NB4 (cell line): ENCODE results near the gene CUEDC2.

ENCODE experiments used
- DNase-seq: peaks from one replicate; pipeline ENCODE4 v3.0.0; 2010; ENCODE audit warnings: low read depth
- H3K4me3 ChIP-seq: one replicate; pipeline ENCODE4 v1.5.1; 2011; ENCODE audit warnings: mild to moderate bottlenecking, low read depth, low read length, moderate library complexity
- MAX ChIP-seq: IDR thresholded peaks from 2 replicates; pipeline ENCODE4 v1.6.1; 2011; ENCODE audit warnings: low read depth, low read length
- MYC ChIP-seq: IDR thresholded peaks from 2 replicates; pipeline ENCODE4 v1.6.1; 2011; ENCODE audit warnings: low read depth, low read length
- POLR2A ChIP-seq: IDR thresholded peaks from 2 replicates; pipeline ENCODE4 v1.6.1; 2011; ENCODE audit warnings: mild to moderate bottlenecking; ENCODE audit not compliant: insufficient read length; ENCODE audit errors: extremely low read depth
- TF ChIP-seq, protein P1 (sequence below): IDR thresholded peaks from one replicate; pipeline ENCODE4 v1.5.1; 2012; ENCODE audit warnings: low read depth, low read length

CUEDC2 gene

GRCh38 chr10:102414749-102415148, 17.6 kb downstream of the CUEDC2 start:
- no peak overlapping the region for H3K4me3 ChIP-seq
- TF ChIP-seq, protein P1, sequence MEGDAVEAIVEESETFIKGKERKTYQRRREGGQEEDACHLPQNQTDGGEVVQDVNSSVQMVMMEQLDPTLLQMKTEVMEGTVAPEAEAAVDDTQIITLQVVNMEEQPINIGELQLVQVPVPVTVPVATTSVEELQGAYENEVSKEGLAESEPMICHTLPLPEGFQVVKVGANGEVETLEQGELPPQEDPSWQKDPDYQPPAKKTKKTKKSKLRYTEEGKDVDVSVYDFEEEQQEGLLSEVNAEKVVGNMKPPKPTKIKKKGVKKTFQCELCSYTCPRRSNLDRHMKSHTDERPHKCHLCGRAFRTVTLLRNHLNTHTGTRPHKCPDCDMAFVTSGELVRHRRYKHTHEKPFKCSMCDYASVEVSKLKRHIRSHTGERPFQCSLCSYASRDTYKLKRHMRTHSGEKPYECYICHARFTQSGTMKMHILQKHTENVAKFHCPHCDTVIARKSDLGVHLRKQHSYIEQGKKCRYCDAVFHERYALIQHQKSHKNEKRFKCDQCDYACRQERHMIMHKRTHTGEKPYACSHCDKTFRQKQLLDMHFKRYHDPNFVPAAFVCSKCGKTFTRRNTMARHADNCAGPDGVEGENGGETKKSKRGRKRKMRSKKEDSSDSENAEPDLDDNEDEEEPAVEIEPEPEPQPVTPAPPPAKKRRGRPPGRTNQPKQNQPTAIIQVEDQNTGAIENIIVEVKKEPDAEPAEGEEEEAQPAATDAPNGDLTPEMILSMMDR, result no peak
- no peak for TF ChIP-seq MYC
- no peak for TF ChIP-seq POLR2A
- TF ChIP-seq MAX, result no peak
- no peak for DNase-seq

- no peak overlapping the region for H3K4me3 ChIP-seq
- TF ChIP-seq MYC (no peak), POLR2A (no peak), MAX (no peak)
- TF ChIP-seq, protein P1, result no peak
- DNase-seq, result no peak
Observed at GRCh38 chr10:102413806-102414561, 18.4 kb downstream of the CUEDC2 start.

GRCh38 chr10:102413053-102413705, 19.2 kb downstream of the CUEDC2 start:
- H3K4me3 ChIP-seq, result no peak overlapping the region
- TF ChIP-seq MYC (no peak), POLR2A (no peak), MAX (no peak)
- peak; percentile 45 for DNase-seq

DNA sequence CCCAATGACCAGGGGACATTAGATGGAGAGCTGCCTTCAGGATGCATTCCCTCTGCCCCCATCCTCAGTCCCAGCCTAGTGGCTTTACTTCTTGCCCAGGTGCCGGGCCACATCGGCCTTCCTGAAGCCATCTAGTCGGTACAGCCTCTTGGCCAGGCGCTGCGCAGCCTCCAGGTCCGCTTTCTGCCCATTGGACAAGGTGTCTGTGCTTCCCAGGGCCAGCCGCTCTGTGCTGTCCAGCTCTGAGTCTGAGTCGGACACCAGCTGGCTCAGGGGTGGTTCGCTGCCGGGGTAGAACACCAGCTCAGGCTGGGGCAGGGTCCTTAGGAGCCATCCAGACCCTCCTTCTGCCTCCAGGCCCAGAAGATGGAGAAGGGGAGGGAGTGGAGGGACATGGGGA, 20.1 kb downstream of the CUEDC2 start:
- no peak for TF ChIP-seq MYC
- no peak for TF ChIP-seq POLR2A
- no peak for TF ChIP-seq MAX
- TF ChIP-seq, protein P1, result no peak
- no peak overlapping the region for H3K4me3 ChIP-seq
- DNase-seq, result no peak

DNA sequence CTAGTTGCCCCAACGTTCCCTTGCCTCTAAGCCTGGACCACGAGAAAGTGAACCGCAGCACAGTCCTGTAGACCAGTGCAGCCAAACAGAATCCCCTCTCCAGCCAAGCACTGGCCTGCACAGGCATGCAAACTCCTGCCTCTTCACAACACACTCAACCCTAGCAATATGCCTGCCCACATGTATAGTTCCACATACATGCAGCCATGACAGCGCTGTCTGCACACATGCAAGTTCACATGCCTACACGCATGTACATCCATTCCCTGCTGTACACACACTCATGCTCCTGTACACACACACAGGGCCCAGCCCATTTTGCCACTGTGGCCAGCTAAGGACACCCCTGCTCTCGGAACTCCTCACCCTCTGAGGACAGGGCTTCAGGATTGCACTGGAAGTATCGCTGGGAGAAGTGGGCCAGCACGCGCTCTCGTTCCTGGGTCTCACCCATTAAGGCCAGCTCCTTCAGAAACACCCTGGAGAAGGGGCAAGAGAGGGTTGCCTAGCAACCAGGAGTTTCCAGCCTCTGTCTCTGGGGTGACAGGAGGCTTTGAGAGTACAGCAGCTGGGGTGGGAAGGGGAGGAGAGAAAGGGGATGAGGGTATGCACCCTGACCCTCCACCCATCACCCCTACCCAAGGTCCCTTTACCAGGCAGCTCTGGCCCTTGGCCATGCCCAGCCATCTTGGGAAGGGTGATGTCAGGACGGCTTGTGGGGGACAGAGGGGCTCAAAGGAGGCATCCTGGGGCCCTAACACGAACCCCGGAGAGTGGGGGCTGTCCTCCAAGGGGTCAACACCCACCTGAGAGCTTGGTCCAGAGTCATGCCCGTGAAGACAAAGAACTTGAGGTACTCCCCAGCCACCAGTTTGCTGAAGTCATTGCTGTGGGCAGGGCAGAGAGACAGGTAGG, 20.8 kb downstream of the CUEDC2 start:
- no peak for DNase-seq
- TF ChIP-seq, protein P1, result no peak
- TF ChIP-seq MAX (no peak), MYC (no peak), POLR2A (no peak)
- H3K4me3 ChIP-seq, result no peak overlapping the region
